ENCODE data around the gene SNCA.

SNCA gene

DNA sequence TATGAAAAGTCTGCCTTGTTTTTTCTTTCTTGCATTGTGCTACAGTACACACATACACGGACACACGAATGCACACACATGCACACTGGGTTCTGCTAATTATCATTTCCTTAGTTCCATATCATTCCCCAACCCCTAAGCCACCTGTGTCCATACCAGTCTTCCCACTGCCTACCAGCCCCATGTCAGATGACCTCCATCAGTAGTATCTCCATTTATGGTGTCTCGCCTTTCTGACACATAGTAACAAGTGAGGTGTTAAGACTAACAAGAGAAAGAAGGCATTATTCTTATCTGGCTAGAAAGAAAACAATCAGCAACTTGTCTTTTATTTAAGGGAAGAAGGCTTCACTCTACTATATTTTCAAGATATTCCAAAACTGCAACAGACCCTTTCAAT is 67.1 kb downstream of the SNCA start:
- Histone ChIP-seq H3K27me3 (no peaks in the 10 kb centered on the region), H3K27ac (no peak overlapping the region), H3K36me3 (no peaks in the 10 kb centered on the region), H3K4me3 (ENCODE audit: low read depth in 1 of 2, low read length in 1 of 2) (no peak overlapping the region), H3K9me3 (no peaks in the 10 kb centered on the region), H3K4me1 (ENCODE audit: control insufficient read depth in 1 of 2, insufficient read depth in 1 of 2, low read depth in 1 of 2, low read length in 1 of 2) (no peaks in the 10 kb centered on the region)
- TF ChIP-seq, protein P1, sequence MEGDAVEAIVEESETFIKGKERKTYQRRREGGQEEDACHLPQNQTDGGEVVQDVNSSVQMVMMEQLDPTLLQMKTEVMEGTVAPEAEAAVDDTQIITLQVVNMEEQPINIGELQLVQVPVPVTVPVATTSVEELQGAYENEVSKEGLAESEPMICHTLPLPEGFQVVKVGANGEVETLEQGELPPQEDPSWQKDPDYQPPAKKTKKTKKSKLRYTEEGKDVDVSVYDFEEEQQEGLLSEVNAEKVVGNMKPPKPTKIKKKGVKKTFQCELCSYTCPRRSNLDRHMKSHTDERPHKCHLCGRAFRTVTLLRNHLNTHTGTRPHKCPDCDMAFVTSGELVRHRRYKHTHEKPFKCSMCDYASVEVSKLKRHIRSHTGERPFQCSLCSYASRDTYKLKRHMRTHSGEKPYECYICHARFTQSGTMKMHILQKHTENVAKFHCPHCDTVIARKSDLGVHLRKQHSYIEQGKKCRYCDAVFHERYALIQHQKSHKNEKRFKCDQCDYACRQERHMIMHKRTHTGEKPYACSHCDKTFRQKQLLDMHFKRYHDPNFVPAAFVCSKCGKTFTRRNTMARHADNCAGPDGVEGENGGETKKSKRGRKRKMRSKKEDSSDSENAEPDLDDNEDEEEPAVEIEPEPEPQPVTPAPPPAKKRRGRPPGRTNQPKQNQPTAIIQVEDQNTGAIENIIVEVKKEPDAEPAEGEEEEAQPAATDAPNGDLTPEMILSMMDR (IDR thresholded peaks at IDR 0.05), result no peak

- TF ChIP-seq, protein P1 (IDR thresholded peaks at IDR 0.05), result no peak
Observed at GRCh38 chr4:89767924-89768323, 69.0 kb downstream of the SNCA start.

GRCh38 chr4:89765966-89766365 is 71.0 kb downstream of the SNCA start:
- Histone ChIP-seq H3K4me3 (ENCODE audit: low read depth in 1 of 2, low read length in 1 of 2) (no peak overlapping the region), H3K36me3 (no peaks in the 10 kb centered on the region), H3K4me1 (ENCODE audit: control insufficient read depth in 1 of 2, insufficient read depth in 1 of 2, low read depth in 1 of 2, low read length in 1 of 2) (no peaks in the 10 kb centered on the region), H3K27ac (no peak overlapping the region), H3K27me3 (no peaks in the 10 kb centered on the region), H3K9me3 (no peaks in the 10 kb centered on the region)
- TF ChIP-seq, protein P1 (IDR thresholded peaks at IDR 0.05), result no peak

More at GRCh38 chr4:89767924-89768323, 69.0 kb downstream of the SNCA start:
- Histone ChIP-seq H3K36me3 (no peaks in the 10 kb centered on the region), H3K4me3 (ENCODE audit: low read depth in 1 of 2, low read length in 1 of 2) (no peak overlapping the region), H3K27me3 (no peaks in the 10 kb centered on the region), H3K4me1 (ENCODE audit: control insufficient read depth in 1 of 2, insufficient read depth in 1 of 2, low read depth in 1 of 2, low read length in 1 of 2) (no peaks in the 10 kb centered on the region), H3K9me3 (no peaks in the 10 kb centered on the region), H3K27ac (no peak overlapping the region)

DNA sequence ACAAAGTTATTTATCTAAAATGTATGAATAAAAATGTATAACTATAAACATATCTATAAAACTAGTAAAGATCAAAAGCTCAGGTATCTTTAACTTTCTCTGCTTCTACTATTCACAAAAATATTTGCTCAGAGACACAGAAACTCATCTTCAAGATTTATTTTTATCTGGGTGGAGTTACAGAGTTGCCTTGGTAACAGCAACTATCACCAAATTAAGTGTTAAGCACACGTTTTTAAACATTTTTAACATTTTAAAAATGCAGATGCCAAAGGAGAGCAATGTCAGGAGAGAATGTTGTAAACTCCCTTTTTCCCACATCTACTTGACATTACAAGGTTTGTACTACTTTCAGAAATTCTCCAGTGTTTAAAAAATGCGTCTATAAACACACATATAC is 71.4 kb downstream of the SNCA start:
- no peaks in the 10 kb centered on the region for H3K9me3 ChIP-seq
- H3K4me1 ChIP-seq (ENCODE audit: control insufficient read depth in 1 of 2, insufficient read depth in 1 of 2, low read depth in 1 of 2, low read length in 1 of 2), result no peaks in the 10 kb centered on the region
- TF ChIP-seq, protein P1 (IDR thresholded peaks at IDR 0.05), result no peak
- no peaks in the 10 kb centered on the region for H3K27me3 ChIP-seq
- H3K36me3 ChIP-seq, result no peaks in the 10 kb centered on the region
- no peak overlapping the region for H3K27ac ChIP-seq
- no peak overlapping the region for H3K4me3 ChIP-seq (ENCODE audit: low read depth in 1 of 2, low read length in 1 of 2)

GRCh38 chr4:89762311-89762710 is 74.7 kb downstream of the SNCA start:
- no peaks in the 10 kb centered on the region for H3K9me3 ChIP-seq
- no peaks in the 10 kb centered on the region for H3K27me3 ChIP-seq

More at GRCh38 chr4:89762311-89762710, 74.7 kb downstream of the SNCA start:
- no peaks in the 10 kb centered on the region for H3K36me3 ChIP-seq
- TF ChIP-seq, protein P1 (IDR thresholded peaks at IDR 0.05), result no peak
- H3K4me1 ChIP-seq (ENCODE audit: control insufficient read depth in 1 of 2, insufficient read depth in 1 of 2, low read depth in 1 of 2, low read length in 1 of 2), result no peaks in the 10 kb centered on the region
- H3K4me3 ChIP-seq (ENCODE audit: low read depth in 1 of 2, low read length in 1 of 2), result no peak overlapping the region
- no peak overlapping the region for H3K27ac ChIP-seq
